ENCODE results near the gene KAZN. TPM values are rescaled to one million over a fixed set of nuclear protein-coding genes. Genes with fewer than 3 reads are reported as not detected.

Gene KAZN
- total RNA-seq, 1 donor from 2014 or later = 37.2 TPM

DNA sequence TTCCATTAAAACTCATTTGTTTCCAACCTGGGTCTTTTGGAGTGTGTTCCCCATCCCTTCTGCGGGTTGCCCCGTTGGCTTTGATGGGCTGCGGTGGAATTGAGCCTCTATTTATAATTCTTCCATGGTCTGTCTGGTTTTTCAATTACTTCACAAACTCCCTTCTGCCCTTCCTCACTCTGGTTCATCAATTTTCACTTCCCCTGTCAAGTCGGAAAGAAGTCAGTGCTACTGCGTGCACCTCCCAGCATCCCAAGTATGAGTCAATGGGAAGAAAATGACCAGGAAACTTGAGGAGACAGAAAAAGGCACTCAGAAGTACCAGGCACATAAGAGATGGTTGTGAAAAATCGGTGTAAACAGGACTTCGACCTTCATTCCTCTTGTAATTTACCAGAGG, 126.2 kb downstream of the KAZN start:
- no peak for DNase-seq (ENCODE audit: low spot score)
- no peak for ATAC-seq
- intact Hi-C loops (cut with DNase I) = no loop called here

DNA sequence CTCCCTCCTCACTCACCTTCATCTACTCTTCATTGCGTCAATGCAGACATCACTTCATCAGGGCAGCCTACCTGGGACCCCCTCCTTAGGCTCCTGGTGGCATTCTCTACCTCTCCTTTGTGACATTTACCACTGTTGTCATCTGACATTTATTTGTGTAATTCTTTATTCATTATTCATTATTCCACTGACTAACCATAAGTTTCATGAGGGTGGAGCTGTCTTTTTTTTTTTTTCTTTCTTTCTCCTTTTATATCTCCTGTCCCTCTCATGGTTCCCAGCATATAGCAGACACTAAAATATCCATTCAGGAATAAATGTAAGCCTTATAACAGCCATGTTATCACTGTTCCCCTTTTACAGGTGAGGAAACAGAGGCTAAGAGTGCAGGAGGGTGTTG, 126.8 kb downstream of the KAZN start:
- intact Hi-C loops (cut with DNase I) = no loop called here
- DNase-seq (ENCODE audit: low spot score) = no peak
- no peak for ATAC-seq

DNA sequence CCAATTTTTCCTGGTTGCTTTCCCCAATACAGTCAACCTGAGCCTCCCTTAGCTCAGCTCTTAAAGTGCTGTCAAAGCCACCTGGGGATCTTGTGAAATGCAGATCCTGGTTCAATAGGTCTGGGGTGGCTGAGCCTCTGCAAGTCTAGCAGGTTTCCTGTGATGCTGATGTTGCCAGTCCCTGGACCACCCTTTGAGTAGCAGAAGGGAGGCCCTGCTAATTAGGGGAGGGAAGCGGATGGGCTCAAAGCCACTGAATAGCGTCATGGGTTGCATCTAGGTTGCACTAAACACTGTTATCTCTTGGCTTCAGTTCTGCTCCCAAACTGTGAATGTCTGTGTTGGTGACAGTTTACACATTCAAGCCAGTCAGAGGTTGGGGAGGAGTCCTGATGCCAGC, 127.2 kb downstream of the KAZN start:
- DNase-seq (ENCODE audit: low spot score) (no peak), ATAC-seq (no peak)

DNA sequence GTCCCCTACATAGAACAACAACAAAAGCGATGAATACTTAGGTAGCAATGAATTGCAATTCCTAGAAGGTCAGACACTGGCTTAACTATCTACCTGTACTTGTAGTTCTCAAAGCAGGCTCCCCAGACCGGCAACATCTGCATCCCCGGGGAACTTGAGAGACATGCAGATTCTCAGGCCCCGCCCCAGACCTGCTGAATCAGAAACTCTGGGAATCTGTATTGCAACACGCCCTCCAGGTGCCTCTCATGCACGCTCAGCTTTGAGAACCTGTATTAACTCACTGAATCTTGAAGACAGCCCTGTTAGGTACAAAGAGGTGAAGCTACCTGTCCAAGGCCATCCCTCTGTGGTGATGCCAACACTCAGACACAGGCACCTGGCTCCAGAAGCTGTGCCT, 128.1 kb downstream of the KAZN start:
- intact Hi-C loops (cut with DNase I) = no loop called here
- DNase-seq (ENCODE audit: low spot score) (no peak), ATAC-seq (no peak)

More for the DNA sequence above, 127.2 kb downstream of the KAZN start:
- intact Hi-C loops (cut with DNase I) = no loop called here

DNA sequence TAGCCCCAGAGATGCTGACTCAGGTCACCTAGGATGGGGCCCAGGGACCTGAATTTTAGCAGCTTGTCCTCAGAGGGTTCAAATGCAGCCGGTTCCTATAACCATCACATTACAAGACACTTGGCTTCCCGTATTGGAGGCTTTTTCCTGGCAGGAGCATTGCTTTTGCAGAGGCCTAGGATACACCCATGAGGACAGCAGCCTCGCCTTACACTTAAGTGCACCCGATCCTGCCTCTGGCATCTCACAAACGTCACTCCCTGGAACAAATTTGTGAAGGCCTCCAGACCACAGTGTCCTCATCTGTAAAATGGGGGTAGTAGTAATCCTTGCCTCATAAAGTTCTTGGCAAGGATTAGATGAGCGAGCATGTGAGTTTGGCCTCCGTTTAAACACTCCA, 130.0 kb downstream of the KAZN start:
- intact Hi-C loops (cut with DNase I) = no loop called here
- DNase-seq (ENCODE audit: low spot score) (no peak), ATAC-seq (no peak)

DNA sequence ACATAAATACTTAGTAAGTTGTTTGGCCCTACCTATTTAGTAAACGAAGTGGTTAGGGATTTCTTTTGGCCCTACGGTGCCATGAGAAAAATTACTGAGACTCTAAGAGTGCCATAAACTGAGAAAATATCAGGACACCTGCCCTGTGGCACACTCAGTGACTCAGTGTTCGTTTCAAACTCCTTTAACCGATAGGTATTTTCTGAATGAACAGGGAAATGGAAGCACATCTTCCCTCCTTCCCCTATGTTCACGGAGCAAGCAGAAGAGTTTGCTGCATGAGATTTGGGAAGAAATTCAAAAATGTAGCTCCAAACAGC, 134.2 kb downstream of the KAZN start:
- intact Hi-C loops (cut with DNase I) = no loop called here
- ATAC-seq = no peak
- DNase-seq (ENCODE audit: low spot score) = no peak

DNA sequence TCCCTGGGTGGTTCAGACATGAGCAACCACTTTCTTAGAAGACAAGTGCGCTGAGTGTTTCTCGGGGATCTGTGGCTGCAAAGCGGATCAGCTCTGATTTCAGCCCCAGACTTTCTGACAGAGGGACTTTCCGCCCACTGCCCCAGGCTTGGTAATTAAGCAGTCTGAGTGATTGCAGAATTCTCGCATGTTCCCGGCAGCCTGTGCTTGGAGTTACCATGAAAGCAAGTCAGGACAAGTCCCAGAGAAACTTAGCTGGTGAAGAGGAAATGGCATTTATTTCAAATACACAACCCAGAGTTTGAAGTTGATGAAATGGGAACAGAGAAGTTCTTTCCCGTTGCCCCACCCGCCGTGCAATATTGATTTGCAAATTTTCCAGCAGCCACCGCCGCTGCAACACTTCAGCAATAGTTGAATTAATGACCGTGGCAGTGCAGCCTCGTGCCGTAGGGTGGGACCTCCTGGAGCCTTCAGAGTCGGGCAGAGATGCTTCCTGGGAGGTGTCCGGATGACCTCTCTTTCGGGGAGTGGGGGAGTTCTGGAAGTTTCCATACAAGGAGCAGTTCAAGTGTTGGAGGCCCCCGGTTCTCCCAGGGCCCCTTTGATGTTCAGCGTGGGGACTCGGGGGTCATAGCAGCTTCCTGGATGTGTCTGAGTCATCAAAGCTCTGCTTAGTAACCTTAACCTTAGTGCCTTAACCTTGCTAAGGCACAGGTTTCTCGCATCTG, 134.7 kb downstream of the KAZN start:
- intact Hi-C loops (cut with DNase I) = no loop called here
- DNase-seq (ENCODE audit: low spot score) = no peak
- ATAC-seq = peak; percentile 47

DNA sequence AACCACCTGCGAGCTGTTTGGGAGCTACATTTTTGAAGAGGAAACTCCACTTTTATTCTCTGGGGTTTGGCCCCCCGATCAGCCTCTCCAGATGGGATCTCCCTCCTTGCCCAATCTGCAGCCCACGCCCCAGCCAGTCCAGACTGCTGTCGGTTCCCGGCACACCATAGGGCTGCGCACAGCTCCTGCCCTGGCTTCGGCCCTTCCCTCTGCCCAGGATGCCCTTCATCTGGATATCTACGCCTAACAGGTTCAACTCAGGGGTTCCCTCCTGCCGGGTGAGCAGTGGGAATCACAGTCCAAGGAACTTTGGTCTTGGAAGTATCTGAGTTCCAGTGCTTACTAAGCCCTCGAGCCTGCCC, 135.3 kb downstream of the KAZN start:
- no peak for DNase-seq (ENCODE audit: low spot score)
- no peak for ATAC-seq
- intact Hi-C loops (cut with DNase I) = no loop called here

DNA sequence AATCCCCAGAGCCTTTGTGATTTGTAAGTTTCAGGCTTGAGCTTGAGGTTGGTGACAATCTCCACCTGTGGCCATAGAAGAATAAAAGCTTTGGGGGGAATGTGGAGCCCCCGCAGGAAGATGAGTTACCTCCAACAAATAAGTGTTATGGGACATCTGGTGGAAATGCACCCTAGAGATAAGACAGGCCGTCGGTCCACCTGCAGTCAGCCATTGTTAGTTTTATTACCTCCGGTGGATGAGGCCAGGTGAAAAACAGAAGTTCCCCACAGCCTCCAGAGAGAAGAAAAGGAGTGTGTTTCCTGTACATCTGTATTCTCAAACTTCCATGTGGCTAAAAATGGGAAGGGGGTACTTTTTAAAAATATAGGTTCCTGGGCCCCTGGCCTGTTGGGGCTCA, 137.4 kb downstream of the KAZN start:
- intact Hi-C loops (cut with DNase I) = no loop called here
- DNase-seq (ENCODE audit: low spot score) = no peak
- no peak for ATAC-seq

DNA sequence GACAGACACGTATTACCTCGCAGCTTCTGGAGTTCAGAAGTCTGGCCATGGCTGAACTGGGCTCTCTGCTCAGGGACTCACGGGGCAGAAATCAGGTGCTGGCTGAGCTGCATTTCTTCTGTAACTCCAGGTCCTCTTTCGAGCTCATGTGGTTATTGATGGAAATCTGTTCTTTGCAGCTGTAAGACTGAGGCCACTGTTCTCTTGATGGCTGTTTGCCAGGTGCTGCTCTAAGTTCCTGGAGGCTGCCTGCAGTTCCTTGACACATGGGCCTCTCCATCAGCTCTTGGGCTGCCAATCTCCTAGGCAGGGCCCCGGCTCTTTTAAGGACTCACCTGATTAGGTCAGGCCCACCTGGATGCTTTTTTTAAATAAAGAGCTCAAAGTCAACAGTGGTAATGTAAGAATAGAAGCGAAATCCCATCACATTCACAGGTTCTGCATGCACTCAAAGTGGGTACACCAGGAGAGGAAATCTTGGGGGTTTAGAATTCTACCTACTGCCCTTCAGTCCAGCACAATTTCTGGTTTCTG, 139.1 kb downstream of the KAZN start:
- no peak for DNase-seq (ENCODE audit: low spot score)
- no peak for ATAC-seq
- intact Hi-C loops (cut with DNase I) = no loop called here

DNA sequence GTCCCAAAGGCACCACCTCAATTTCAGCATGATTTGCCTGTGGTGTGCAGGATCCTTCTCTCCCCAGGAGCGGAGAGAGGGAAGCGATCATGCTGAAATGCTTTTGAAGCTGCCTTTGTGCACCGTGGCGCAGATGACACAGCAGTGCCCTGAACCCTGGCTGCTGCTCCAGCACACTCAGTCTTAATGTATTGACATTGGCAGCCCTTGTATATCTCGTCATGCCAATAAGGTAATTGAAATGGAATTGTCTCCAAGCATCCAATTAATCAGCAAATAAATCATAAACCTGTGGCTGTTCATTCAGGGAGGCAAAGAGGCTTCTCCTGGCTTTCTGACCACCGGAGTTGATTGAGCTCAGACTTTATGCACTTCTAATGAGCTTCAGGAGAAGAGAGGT, 139.8 kb downstream of the KAZN start:
- no peak for DNase-seq (ENCODE audit: low spot score)
- intact Hi-C loops (cut with DNase I) = no loop called here
- no peak for ATAC-seq

DNA sequence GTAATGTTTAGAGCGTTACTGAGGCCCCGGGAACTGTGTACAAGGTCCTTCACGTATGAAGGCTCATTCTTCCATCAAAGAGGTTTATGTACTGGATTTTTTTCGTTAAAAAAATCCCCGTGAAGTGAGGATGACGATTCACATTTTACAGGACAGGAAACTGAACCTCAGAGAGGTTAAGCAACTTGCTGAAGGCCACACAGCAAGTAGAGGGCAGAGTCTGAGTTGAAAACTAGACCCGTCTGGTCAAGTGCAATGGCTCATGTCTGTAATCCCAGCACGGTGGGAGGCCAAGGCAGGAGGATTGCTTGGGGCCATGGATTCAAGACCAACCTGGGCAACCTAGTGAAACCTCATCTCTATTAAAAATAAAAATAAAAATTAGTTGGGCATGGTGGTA, 140.2 kb downstream of the KAZN start:
- DNase-seq (ENCODE audit: low spot score) (no peak), ATAC-seq (no peak)
- intact Hi-C loops (cut with DNase I) = no loop called here

DNA sequence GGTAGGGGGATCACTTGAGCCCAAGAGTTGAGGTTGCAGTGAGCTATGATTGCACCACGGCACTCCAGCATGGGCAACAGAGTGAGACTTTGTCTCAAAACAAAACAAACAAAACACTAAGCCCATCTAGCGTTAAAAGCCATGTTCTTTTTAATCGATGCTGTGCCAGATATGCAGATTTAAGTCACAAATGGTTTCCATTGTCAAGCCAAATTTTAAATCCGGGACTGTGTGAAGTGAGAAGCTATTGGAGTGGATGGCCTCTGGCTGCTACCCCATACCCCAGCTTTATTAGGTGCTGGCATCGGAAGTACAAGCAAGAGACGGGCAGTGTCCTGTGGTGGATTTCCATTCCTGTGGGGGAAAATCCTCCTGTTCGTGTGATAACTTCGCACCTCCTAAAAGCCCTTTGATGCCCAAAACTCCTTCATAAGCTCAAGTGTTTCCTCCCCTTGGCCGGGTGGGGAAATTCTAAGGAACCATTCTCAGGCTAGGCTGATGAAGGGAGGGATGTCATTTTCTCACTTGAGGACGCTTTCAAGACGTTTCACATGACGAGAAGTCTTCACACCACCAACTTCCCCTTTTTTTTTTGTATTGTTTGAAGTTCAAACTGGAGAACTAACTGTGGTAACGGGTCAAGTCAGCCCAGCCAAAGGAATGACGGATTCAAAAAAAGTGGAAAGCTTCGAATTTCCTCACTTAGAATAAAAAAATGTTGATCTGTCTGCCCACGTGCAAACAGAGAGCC, 140.8 kb downstream of the KAZN start:
- DNase-seq (ENCODE audit: low spot score) (no peak), ATAC-seq (no peak)
- intact Hi-C loops (cut with DNase I) = no loop called here

DNA sequence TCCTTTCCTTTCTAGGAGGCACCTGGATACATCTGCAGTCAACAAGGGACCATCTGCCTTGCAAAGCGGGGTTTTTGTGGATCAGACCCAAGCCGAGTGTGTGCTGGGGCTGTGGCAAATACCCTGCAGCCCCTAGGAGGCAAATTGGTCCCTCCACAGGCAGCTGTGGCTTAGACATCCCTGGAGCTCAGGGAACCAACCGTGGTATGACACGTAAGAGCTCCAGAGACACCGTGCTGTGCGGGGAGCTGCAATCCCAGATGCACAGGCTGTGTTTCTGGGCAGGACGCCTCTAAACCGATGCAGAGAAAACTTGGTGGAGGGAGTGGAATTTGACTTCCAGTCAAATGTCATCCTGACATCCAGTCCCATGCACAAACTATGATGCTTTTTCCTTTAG, 141.5 kb downstream of the KAZN start:
- no peak for DNase-seq (ENCODE audit: low spot score)
- intact Hi-C loops (cut with DNase I) = no loop called here
- ATAC-seq = no peak

DNA sequence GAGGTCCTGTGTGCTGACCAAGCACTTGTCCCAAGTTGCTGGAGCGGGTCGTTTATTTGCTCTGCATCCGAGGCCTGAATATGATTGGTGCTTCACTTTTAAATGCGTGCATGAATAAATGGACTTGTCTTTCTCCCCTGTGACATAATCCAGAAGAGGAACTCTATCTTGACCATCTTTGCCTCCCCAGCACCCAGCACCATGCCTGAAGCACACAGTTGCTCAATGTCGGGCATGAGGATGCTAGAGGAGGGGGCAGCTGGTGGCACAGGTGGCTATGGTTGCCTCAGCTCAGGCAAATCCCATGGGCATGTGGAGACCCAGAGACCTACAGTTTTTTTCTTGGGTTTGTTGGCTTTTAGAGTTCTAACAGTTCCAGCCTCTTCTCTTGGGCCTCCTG, 142.6 kb downstream of the KAZN start:
- DNase-seq (ENCODE audit: low spot score) = no peak
- intact Hi-C loops (cut with DNase I) = no loop called here

DNA sequence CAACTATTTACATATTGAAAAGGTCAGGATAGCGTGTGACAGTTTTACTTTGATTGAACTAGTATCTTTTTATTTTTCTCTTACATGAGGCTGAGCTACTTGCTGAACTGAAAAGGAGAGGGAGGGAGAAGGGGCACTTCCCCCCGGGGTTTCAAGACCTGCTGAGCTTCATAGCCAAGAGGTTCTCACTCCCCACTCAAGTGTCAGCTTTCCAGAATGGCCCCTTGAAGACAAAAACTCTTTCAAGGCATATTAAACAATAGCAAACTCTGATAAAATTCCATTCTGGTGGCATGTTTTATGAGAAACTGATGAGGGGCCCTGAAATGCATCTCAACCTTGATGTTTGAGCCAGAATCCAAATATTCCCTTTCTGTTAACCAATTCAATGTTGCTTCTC, 143.0 kb downstream of the KAZN start:
- ATAC-seq (no peak), DNase-seq (ENCODE audit: low spot score) (no peak)
- intact Hi-C loops (cut with DNase I) = no loop called here

More for the DNA sequence above, 142.6 kb downstream of the KAZN start:
- ATAC-seq = no peak

DNA sequence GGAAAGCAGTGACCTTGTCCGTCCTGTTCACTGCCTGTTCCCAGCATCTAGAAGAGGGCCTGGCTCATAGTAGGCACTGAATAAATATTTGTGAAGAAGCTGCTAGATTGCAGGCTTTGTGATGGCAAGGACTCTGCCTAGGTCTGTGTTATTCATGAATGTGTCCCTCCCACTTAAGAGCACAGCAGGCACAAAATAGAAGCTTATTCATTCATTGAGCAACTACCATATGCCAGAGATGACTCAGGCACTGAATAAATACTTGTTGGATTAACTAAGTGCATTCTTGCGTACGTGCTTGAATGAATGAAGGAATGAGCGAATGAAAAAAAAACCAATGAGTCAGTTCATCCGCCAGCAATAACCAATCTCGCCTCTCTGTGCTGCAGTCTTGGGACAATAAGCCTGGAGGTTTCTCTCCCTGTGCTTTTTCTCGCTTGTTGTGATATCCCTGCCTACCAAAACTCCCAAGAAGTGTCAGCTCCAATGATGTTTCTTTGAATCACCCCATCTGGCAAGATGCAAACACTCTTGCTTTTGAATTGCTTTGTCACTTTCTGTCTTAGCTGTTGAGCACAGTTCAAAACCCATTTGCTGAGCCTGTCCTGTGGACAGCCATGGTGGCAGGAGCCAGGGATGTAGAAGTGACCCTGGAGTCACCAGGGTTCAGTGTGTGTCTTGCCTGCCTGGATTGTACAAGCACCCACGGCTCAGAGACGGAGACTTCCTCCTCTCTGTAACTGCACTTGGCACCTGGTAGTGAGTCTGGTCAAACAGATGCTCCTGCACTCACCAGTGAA, 143.9 kb downstream of the KAZN start:
- DNase-seq (ENCODE audit: low spot score) (no peak), ATAC-seq (no peak)
- intact Hi-C loops (cut with DNase I) = no loop called here

DNA sequence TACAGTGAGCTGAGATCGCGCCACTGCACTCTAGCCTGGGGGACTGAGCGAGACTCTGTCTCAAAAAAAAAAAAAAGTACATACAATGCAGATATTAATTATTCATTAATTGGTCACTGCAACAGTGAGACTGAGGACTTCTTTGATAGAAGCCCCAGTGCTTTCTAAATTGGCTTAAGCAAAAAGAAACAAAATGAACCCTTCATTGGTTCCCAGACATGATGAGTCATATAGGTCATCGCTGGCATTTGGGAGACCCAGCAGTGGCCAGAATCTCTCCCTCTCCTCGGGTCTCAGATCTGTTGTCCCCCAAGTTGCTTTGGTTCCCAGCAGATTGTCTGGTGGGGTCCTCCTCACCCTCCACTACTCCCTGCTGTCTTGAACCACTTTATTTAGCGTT, 144.9 kb downstream of the KAZN start:
- ATAC-seq (no peak), DNase-seq (ENCODE audit: low spot score) (no peak)
- intact Hi-C loops (cut with DNase I) = no loop called here

DNA sequence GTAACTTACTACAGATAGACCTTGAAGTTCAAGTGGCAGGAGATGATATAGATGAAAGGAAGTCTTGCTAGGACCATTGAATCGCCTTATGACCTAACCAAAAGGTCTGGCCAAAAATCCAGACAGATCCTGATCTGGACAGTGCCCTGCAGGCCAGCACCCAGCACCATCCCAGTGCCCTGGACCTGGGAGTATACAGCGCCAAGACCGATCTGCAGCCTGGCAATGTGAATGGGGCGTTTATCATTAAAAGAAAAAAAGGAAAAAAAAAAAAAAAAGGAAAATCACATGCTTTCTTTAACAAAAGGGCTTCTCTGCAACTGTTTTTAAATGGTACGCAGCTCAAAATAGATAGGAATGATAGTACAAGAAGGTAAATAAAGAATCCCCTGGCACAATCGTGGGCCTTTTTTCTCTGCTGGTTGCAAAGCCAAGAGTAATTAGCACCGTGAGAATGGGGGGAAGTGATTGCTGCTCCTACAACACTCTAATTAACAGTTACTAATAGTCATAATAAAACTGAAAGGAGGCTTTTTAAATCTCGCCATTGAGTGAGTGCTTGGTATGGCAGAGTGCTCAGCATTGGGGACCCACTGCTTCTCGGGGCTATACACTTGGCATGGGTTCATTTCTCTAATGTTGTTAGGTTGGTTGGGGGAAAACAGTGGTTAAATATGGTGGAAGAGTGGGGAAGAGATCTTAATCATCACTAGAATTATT, 146.7 kb downstream of the KAZN start:
- DNase-seq (ENCODE audit: low spot score) = no peak
- intact Hi-C loops (cut with DNase I) = no loop called here
- no peak for ATAC-seq

Data from sciatic nerve (tissue), 2 donors.